NCI-H526 treated with DMSO at 0.1 percent for 48 hours (cell line): Measurements from ENCODE around the gene CYB5A.

ENCODE experiments used
- DNase-seq: peaks from one replicate; lab custom pipeline; 2025; lab: John Stamatoyannopoulos, UW

The CYB5A gene

DNA sequence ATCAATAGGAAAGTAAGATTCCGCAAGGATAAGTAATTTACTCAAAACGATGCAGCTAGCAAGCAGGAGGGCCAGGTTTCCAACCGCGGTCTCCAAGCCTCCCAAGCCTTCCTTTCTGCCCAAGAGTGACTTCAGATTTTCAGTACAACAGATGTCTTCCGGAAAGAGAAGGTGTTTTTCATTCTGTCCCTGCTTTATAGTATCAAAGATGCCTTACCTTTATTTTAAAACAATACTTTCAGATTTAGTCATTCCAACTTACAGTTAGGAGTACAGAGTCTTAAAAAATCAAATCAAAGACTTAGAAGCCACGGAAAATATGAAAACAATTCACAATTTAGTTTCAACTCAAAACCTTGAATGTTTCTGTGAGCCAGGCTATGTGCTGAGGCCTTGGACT is 43.6 kb downstream of the CYB5A start:
- DNase-seq, result no peak

DNA sequence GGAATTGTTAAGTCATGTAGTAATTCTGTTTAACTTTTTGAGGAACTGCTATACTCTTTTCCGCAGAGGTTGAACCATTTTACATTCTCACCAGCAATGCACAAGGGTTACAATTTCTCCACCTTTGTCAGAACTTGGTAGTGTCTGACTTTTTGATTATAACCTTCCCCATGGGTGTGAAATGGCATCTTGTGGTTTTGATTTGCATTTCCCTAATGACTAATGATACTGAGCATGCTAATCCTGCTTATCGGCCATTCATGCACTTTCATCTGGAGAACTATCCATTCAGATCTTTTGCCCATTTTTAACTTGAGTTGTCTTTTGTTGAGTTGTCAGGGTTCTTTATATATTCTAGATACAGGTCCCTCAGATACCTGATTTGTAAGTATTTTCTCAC is 47.2 kb downstream of the CYB5A start:
- DNase-seq, result no peak

GRCh38 chr18:74243127-74243526 is 48.6 kb downstream of the CYB5A start:
- no peak for DNase-seq

- no peak for DNase-seq
Measured at GRCh38 chr18:74242438-74243096, 49.2 kb downstream of the CYB5A start.

GRCh38 chr18:74241970-74242369 is 49.8 kb downstream of the CYB5A start:
- DNase-seq, result no peak

- DNase-seq, result no peak
Measured at GRCh38 chr18:74241426-74241825, 50.3 kb downstream of the CYB5A start.

DNA sequence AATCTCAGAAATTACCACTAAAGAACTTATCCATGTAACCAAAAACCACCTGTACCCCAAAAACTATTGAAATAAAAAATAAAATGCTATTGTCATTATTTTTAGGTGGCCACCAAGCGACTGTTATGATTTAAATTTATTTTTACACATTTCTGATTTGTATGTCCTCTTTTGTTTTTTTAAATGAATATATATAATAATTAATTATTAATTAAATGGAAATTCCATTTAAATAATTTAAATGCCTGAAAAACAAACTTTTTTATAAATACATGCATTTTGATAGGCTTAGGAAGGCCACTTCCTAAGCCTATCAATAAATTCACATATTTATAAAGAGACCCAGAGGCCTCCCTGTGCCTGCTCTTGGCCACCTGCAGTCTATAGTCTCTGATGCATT is 52.2 kb downstream of the CYB5A start:
- no peak for DNase-seq

GRCh38 chr18:74234326-74235171 is 57.2 kb downstream of the CYB5A start:
- DNase-seq, result no peak

- no peak for DNase-seq
Measured at GRCh38 chr18:74233933-74234325, 57.8 kb downstream of the CYB5A start.

GRCh38 chr18:74230922-74231714 is 60.6 kb downstream of the CYB5A start:
- no peak for DNase-seq

DNA sequence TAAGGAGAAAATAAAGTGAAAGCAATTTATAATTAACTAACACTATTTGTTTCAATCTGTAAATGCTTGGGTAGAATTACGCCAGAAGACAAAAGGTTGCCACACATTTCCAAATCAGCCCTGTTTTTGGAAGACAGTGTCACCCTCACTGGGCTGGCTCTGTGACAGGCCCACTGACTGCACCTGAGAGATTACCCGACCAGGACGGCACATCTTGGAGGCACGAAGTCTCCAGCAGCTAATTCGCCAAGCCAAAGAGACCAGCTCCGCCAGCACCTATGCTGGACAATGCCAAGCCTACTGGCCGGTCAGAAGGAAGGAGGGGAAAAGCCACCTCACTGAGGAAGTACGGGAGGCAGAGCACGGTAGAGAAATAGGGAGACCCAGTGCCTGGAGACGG is 61.9 kb downstream of the CYB5A start:
- DNase-seq, result no peak

DNA sequence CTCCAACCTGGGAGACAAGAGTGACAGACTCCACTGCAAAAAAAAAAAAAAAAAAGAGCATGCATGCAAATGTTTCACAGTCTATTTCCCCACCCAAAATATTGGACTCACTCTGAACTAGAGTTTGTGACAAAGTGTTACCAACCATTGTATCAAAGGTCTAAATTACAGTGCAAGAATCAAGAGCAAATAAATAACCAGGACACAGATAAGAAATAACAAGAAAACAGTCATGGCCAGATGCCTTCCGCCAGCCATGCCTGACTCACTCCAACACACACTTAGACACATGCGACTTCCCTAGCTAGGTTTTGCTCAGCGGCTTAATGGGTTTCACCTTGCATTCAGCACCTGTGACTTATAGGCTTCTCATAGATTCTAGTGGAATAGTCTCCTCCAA is 62.8 kb downstream of the CYB5A start:
- DNase-seq, result no peak

DNA sequence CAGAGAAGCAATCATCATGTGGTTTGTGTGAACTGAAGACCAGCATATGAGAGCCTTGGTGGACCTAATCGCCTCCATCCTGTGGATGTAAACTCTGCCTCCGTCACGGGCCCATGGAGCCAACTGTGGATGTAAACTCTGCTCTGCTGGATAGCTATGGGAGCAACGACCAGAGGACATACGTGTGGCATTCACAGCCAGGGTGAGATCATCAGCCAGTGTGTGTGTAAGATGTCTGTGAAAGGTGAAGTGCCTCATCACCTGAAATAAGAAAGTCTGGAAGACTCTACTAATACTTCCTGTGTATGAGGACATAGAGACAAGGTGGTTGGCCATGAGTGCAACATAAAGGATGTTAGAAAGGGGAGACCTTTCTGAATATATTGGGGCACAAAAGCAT is 63.5 kb downstream of the CYB5A start:
- no peak for DNase-seq

- DNase-seq, result no peak
Measured at GRCh38 chr18:74226666-74227065, 65.1 kb downstream of the CYB5A start.

DNA sequence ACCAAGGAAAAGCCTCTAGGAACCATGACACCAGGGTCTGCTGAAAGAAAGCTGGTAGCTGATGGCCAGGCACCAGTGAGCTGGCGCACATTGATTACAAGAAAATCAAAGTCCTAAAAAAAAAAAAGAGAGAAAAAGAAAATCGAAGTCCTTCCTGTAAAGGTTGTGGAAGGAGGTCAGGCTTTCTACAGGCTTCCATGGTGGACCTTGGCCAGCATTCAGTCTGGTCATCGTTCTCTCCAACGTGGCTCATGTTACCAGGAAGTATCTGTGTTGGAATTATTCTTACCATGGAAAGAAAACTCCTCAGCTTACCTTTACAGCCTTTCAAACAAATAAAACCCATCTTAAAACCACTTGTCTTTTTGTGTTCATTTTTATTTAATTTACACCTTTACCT is 65.6 kb downstream of the CYB5A start:
- DNase-seq, result no peak

DNA sequence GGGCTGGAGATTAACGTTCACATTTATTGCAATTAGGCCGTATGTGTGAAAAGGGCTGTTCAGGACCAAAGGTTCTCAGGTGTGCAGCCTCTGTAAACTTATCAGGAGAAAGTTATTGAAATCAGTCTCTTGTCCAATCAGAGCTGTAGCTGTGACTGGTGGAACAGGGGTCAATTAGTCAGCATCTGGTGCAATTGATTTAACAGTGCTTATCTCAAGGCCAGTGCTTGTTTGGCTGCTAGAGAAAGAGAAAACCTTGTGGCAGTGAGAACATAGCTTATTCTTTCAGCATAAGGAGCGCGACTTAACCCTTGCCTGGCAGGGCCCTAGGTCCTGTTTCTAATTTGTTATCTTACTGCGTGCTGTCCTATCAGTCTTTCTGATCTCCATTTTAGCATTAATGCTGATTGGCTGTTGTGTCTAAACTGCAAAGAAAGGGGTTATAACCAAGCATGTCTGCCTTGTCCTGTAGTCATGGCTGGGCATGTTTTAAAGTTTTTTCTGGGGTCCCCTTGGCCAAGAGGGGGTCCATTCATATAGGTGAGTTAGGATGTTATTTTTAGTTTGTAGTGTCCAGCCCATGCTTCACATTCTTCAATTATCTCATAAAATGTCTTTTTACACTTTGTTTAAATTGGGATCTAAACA is 66.4 kb downstream of the CYB5A start:
- DNase-seq, result no peak

DNA sequence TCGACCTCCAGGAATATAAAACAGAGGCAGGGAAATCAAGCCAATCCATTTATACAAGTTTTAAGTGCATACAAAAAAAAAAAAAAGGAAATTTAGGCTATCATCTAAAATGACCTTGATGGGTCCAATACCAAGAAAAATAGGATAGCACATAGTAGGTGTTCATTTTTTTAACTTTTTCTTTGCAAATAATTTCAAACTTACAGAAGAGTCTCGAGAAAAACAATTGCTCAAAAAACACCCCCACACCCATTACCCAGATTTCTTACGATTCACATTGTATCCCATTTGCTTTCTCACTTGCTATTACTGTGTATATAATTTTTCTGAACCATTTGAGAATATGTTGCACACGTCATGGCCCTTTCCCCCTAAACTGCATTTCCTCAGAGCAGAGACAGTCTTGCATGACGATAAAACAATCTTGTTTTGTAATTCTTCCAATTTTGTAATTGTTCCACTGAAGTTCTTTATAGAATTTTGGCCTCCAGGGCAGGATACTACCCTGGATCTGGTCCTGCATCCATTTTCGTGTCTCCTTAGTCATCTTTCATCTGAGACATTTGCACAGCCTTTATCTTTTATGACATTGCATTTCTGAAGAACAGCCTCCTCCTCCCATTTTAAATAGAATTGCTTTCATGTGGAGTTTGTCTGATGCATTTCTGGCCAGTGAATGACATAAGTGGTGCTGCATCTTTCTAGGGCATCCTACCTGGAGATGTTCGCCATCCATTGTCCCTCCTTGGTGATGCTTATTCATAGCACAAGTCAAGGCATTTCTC is 68.9 kb downstream of the CYB5A start:
- no peak for DNase-seq

DNA sequence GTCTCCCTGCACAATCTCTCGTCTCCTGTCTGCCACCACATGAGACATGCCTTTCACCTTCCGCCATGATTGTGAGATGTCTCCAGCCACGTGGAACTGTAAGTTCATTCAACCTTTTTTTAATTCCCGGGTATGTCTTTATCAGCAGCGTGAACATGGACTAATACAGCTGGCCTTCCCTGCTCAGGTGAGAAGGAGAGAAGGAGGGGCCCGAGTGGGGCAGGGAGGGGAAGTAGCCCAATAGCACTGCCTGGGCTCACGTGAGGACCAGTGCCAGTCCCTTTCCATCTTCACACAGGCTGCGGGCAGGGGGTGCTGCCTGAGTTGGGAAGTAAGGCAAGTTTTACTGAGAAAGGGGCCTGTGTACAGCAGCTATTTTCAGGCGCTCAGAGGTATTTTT is 70.7 kb downstream of the CYB5A start:
- no peak for DNase-seq

- no peak for DNase-seq
Measured at GRCh38 chr18:74219056-74219455, 72.7 kb downstream of the CYB5A start.

DNA sequence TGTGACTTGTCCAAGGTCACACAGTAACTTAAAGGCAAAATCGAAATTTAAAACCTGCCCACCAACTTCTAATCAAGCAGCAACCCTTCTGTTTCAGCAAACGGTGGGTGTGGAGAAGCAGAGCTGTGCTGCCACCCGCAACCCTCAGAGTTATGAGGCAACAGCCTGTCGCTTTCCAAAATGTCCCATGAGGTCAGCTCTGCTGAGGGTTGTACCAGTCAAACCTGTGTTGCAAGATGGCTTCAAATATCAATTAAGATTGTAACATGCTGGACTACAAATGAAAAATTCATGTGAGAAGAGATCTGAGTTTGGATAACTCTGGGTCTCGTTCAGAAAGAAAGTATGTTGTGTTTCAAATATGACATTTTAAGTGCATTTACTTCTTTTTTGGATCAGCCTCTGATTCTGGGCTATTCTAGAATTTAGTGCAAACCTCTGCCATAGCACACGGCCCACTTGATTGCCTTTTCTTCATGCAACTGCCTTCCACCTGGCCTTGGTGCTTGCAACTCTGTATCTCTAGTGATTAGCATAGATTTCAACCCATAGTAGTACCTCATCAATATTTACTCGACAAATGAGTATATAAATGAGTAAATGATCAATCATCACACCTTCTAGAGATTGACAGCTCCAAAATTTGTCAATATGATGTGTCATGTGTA is 74.2 kb downstream of the CYB5A start:
- no peak for DNase-seq

DNA sequence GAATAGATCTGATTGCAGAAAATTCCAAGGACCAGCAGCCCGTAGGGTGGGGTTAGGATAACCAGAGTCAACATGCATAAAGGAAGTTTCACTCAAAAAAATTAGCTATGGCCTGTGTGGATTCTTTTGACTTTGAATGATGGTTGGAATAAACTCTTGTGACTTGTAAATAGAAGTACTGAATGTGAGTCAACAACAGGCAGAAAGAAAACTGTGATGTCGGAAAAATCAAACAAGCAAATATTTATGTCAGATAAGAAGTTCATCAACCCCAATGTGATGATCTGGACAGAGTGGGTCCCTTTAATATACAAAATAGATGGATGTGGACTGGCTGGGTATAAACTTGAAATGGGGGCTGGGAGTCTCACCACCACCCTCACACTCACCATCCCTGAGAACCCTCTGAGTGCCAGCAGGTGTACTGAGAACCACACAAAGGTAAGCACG is 75.1 kb downstream of the CYB5A start:
- no peak for DNase-seq
